ENCODE results near the gene GFOD1.
"Not testable (repeated sequence)": the region's sequence is repeated elsewhere in the genome, so short reads cannot be mapped to it uniquely, and the experiment has no call there.

The GFOD1 gene

GRCh38 chr6:13463941-13464340, 23.5 kb downstream of the GFOD1 start:
- FAIRE-seq = no peak

GRCh38 chr6:13463328-13463717, 24.1 kb downstream of the GFOD1 start:
- FAIRE-seq = no peak

- FAIRE-seq = no peak
Measured at GRCh38 chr6:13462458-13463327, 24.7 kb downstream of the GFOD1 start.

- FAIRE-seq = no peak
Measured at GRCh38 chr6:13461805-13462204, 25.6 kb downstream of the GFOD1 start.

- FAIRE-seq = no peak
Measured at GRCh38 chr6:13461307-13461706, 26.1 kb downstream of the GFOD1 start.

- not testable (repeated sequence) for FAIRE-seq
Measured at GRCh38 chr6:13460289-13460688, 27.1 kb downstream of the GFOD1 start.

- FAIRE-seq = no peak
Measured at GRCh38 chr6:13457577-13457976, 29.8 kb downstream of the GFOD1 start.

DNA sequence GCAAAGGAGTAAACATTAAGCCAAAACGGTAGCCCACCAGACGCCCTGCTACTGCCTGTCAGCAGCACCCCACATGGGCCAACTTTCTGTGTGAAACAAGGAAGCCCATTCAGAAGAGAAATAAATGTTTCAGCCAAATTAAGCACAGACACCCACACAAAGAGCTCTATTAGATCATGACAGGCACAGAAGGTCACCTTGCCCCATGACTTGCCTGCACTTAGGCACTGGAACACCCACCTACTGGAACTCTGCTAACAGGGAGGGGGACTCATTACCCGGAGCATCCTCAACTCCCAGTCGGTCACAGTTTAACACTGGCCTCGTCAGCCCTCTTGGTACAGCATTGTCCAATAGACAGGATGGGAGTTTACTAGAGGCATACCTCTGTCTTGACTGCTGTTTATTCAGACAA, 31.8 kb downstream of the GFOD1 start:
- no peak for FAIRE-seq

- FAIRE-seq = no peak
Measured at GRCh38 chr6:13454286-13455221, 32.8 kb downstream of the GFOD1 start.

- no peak for FAIRE-seq
Measured at GRCh38 chr6:13453771-13454251, 33.6 kb downstream of the GFOD1 start.

DNA sequence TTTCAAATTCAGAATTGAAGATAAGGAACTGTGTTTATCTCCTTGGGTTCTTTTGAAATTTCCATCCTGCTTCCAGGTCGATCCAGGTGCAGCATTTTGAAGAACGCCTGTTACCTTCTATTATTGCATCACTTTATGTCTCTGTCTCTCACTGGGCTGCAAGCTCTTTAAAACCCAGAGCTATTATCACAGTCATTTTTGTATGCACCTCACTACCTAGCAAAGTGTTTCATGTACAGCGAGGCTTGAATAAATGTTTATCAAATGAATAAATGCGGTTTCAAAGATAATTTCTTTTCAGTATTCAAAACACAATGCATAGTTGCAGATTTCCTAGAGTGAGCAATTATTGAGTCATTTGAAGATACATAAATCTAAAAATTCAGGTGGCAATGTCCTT, 34.2 kb downstream of the GFOD1 start:
- FAIRE-seq = no peak

GRCh38 chr6:13452346-13453117, 34.9 kb downstream of the GFOD1 start:
- no peak for FAIRE-seq

- no peak for FAIRE-seq
Measured at GRCh38 chr6:13451181-13451895, 36.1 kb downstream of the GFOD1 start.

DNA sequence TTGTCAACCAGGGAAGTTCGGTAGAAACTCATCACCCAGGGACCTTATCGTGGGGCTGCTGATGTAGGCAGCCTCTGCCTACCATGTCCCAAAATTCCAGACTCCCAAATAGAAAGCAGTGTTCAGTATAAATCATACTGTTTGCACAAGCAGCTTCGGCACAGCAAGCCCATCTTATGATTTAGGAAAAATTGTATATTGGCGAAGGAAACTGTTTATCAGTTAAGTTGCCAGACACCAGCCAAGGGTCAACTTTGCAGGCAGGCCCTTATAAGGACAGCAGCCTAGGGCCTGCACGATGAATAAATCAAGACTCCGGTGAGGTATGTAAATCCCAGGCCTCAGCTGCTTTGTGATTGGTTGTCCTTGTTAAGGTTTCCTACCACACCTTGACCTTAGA, 36.8 kb downstream of the GFOD1 start:
- FAIRE-seq = no peak

DNA sequence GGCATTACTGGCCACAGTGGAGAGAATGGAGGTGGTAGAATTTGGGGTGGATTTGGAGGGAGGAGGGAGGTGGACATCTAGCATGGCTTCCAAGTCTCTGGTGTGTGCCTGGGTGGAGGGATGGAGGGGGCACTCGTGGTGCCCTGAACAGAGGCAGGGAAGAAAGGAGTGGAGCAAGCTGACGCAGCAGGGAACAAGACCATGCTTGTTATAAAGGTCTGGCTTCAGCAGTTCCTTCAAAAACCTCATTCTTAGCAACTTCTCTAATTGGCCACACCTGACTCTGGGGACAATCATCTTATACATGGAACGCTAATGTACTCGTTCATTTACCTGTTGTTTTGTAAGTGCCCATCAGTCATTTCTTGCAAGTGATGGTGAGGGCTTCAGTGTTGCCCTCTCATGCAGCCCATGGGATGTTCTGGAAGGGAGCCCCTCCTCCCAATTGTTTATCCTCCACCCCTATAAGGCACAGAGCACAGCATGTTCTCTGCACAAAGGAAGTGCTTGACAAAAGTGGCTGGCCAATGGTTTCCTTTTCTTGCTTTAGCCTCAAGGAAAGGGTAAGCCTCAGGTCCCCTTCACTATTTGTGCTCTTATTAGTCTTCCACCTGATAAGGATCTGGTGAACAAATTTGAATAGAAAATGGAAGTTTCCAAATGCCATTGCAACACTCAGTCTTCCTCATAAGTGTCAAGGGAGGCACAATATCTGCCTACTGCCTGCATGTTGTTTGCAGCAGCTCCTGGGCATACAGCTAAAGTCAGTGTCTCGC, 39.3 kb downstream of the GFOD1 start:
- no peak for FAIRE-seq

DNA sequence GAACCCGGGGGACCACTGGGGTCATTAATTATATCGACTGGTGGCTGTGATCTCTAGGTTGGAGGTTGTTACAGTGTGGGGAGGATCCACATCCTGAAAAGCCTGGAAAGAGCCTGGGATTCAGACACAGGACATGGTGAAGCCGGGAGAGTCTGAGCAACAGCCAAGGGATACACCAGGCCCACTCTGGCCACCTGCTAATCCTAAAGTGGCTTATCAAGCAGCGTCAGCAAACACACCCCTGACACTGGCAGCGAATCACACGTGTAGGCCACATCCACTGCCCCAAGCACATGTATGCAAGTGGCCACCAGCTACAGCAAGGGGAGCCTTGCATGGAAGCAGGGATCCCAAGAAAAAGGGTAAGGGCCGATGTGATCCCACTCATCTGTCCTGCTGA, 41.0 kb downstream of the GFOD1 start:
- FAIRE-seq = no peak

DNA sequence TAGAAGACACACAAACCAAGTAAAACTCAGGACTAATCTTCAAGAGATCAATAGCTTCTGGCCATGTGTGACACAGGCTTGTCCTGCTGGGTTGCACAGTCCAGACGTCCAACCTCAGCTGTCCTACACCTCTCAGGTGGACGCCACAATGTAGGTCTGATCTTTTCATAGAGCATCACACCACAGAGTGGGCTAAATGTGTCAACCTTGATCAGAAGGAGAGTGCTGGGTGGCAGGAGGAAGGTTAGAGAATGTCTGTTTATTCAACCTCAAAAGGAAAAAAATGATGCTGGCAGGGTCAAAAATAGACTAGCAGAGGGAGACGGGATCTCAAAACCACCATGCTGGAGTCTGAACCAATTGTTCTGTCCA, 41.7 kb downstream of the GFOD1 start:
- FAIRE-seq = no peak

GRCh38 chr6:13445005-13445743, 42.2 kb downstream of the GFOD1 start:
- no peak for FAIRE-seq

DNA sequence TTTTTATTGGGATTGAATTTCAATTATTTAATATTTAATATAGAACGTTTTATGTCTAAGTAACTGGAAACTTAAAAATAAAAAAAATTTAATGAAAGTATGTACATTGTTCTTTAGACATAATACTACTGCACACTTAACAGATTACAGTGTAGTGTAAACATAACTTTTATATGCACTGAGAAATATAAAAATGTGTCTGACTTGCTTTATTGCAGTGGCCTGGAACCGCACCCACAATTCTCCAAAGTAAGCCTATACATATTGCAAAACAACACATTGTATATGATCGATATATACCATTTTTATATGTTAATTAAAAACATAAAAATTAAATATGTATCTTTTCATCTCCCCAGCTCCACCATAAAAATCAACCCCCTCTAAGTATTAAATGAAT, 42.8 kb downstream of the GFOD1 start:
- FAIRE-seq = peak; percentile 21

GRCh38 chr6:13443978-13444377, 43.4 kb downstream of the GFOD1 start:
- FAIRE-seq = not testable (repeated sequence)

DNA sequence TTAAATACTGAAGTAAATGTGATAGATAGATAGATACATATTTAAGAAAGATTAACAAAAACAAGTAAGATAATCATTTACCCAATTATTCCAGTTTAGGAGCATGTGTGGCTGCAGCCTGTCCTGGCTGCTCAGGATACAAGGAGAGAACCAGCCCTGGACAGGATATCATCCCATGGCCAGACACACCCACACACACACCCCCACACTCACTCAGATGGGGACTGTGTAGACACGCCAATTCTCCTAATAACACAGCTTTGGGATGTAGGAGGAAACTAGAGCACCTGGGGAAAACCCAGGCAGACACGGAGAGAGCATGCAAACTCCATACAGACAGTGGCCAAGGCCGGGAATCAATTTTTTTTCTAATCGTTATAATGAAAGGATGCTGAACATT, 45.6 kb downstream of the GFOD1 start:
- FAIRE-seq = no peak

Data from endometrium (tissue), 2 donors.